DOHH2 (cell line): ENCODE results near the gene STK17A.

ENCODE experiments used
- CTCF ChIP-seq: fragments of 200-600 bp; sonication (generic); IDR thresholded peaks from one replicate; pipeline ENCODE4 v1.5.1; 2014; ENCODE audit warnings: antibody characterized with exemption, mild to moderate bottlenecking, low read depth, low read length; ENCODE audit not compliant: poor library complexity, severe bottlenecking
- EZH2phosphoT487 ChIP-seq: fragments of 200-600 bp; sonication (generic); IDR thresholded peaks from 2 replicates; pipeline ENCODE4 v1.6.1; 2017; ENCODE audit warnings: borderline replicate concordance, mild to moderate bottlenecking, antibody characterized with exemption, low read length, moderate library complexity, mixed read lengths

GRCh38 chr7:43552122-43552521 lies 30.8 kb upstream of the STK17A start:
- TF ChIP-seq EZH2phosphoT487 = no peak
- no peak for TF ChIP-seq CTCF
